Spleen (tissue), 11 donors: Measurements from ENCODE around the gene PCK2. TPM values are rescaled to one million over a fixed set of nuclear protein-coding genes. Genes with fewer than 3 reads are reported as not detected.

Source experiments
- DNase-seq: peaks from one replicate; pipeline ENCODE4 v3.0.0-alpha.2; 2020
- H3K27ac ChIP-seq, 8 donors: fragments of 200-600 bp; sonication (generic) in 7 of 8; 1 replicate in 4 of 8; 2 replicates in 4 of 8; pipeline versions ENCODE4 v1.5.0 to v1.8.0; 2016 to 2021; ENCODE audit warnings: inconsistent platforms in 4 of 8, mild to moderate bottlenecking in 4 of 8, moderate library complexity in 1 of 8
- H3K27me3 ChIP-seq, 7 donors: fragments of 200-600 bp; sonication (generic) in 6 of 7; replicated peaks in 1 of 7; 1 replicate in 4 of 7; 2 replicates in 3 of 7; pipeline versions ENCODE4 v1.5.0 to v1.8.0; 2016 to 2021; ENCODE audit warnings: inconsistent platforms in 3 of 7, mild to moderate bottlenecking in 1 of 7
- H3K36me3 ChIP-seq, 6 donors: fragments of 200-600 bp; sonication (generic) in 5 of 6; 1 replicate in 4 of 6; 2 replicates in 2 of 6; pipeline versions ENCODE4 v1.5.0 to v1.8.0; 2016 to 2021; ENCODE audit warnings: inconsistent platforms in 2 of 6
- H3K4me1 ChIP-seq, 6 donors: fragments of 200-600 bp; sonication (generic) in 5 of 6; 1 replicate in 3 of 6; 2 replicates in 3 of 6; pipeline versions ENCODE4 v1.5.0 to v1.8.0; 2016 to 2021; ENCODE audit warnings: inconsistent platforms in 3 of 6
- H3K4me3 ChIP-seq, 8 donors: fragments of 200-600 bp; sonication (generic) in 7 of 8; 1 replicate in 4 of 8; 2 replicates in 4 of 8; pipeline versions ENCODE4 v1.5.0 to v1.8.0; 2016 to 2021; ENCODE audit warnings: inconsistent platforms in 4 of 8, mild to moderate bottlenecking in 4 of 8, moderate library complexity in 2 of 8
- H3K9me3 ChIP-seq, 8 donors: fragments of 200-600 bp; sonication (generic) in 7 of 8; 1 replicate in 4 of 8; 2 replicates in 4 of 8; pipeline versions ENCODE4 v1.5.0 to v1.8.0; 2016 to 2021; ENCODE audit warnings: inconsistent platforms in 4 of 8
- POLR2A ChIP-seq, 3 donors: fragments of 450-650 bp; IDR thresholded peaks; one replicate each; pipeline ENCODE4 v1.5.1; 2017; ENCODE audit warnings: antibody characterized with exemption in 3 of 3, mild to moderate bottlenecking in 1 of 3
- POLR2AphosphoS5 ChIP-seq, 3 donors: sonication (generic); formaldehyde crosslinking; IDR thresholded peaks; one replicate each; pipeline ENCODE4 v1.5.1; 2017; ENCODE audit warnings: antibody characterized with exemption in 3 of 3
- WGBS, 5 donors: extraction: QIAGEN DNeasy Blood & Tissue Kit in 3 of 5; methylation state at CpG; one replicate each; pipeline versions ENCODE4 v1.1.5 to v1.1.7; 2013 to 2018; 5-methylcytosine and 5-hydroxymethylcytosine counted together
- intact Hi-C: fragments of 100-400 bp; cut with DNase I; formaldehyde crosslinking; loops from one replicate; pipeline ENCODE4 v1.15.0; 2023; ENCODE audit warnings: low total_unique reads
- polyA plus RNA-seq, 3 donors: library from polyadenylated mRNA; stranded (reverse); fragments of 200-250 nt; gene quantifications; one replicate each; pipeline ENCODE4 v1.2.1, GENCODE V29; 2013
- total RNA-seq, 7 donors: library from RNA; depleted of rRNA in 3 of 7; stranded (reverse); fragments of >200 nt in 3 of 7; fragmentation: NEBNext Ultra II Directional in 4 of 7; extraction: Animal tissue kit (Norgen Biotek cat#: 25700) in 4 of 7; gene quantifications; one replicate each; pipeline versions ENCODE4 v1.1.0 to v1.2.1, GENCODE V29; 2016 to 2021
- TF ChIP-seq, protein P1 (sequence below), 11 experiments: fragments of 200-600 bp in 7 of 11; fragments of 450-650 bp in 4 of 11; sonication (generic) in 4 of 11; IDR thresholded peaks in 8 of 11; conservative IDR thresholded peaks in 3 of 11; 1 replicate in 7 of 11; 2 replicates in 4 of 11; pipeline versions ENCODE4 v1.4.0 to v1.8.0; 2016 to 2021; ENCODE audit warnings: antibody characterized with exemption in 11 of 11, inconsistent platforms in 4 of 11, mild to moderate bottlenecking in 1 of 11
- donor health status: healthy with polysubstance abuse.
- donor health status: DM: no; HTN: no; CAD: no; lungs with moderate emphysema.
- donor health status: DM: no; HTN: no; CAD: no.
- donor health status: Bipolar disorder and iron deficiency.
- donor health status: healthy.
- donor health status: DM: no; HTN: no; CAD: no.
- donor health status: DM: yes; HTN: yes; CAD: no.

The PCK2 gene
- total and polyA plus RNA-seq, 10 donors = 25.3 to 52.3 (median 33.8) TPM

GRCh38 chr14:24133735-24134134 lies 39.6 kb downstream of the PCK2 start:
- WGBS, 5 donors = 85 to 95% (median 93%) methylated on average over 1 of the region's 1 CpG
- Histone ChIP-seq H3K4me1 (peaks cover 32 to 79% (median 53%) of the 10 kb centered on the region in 6 donors), H3K27me3 (no peaks in the 10 kb centered on the region), H3K27ac (no peak overlapping the region), H3K4me3 (no peak overlapping the region), H3K36me3 (peaks cover 3 to 23% (median 16%) of the 10 kb centered on the region in 6 donors), H3K9me3 (no peaks in the 10 kb centered on the region)
- intact Hi-C loops = no loop called here
- TF ChIP-seq, protein P1, sequence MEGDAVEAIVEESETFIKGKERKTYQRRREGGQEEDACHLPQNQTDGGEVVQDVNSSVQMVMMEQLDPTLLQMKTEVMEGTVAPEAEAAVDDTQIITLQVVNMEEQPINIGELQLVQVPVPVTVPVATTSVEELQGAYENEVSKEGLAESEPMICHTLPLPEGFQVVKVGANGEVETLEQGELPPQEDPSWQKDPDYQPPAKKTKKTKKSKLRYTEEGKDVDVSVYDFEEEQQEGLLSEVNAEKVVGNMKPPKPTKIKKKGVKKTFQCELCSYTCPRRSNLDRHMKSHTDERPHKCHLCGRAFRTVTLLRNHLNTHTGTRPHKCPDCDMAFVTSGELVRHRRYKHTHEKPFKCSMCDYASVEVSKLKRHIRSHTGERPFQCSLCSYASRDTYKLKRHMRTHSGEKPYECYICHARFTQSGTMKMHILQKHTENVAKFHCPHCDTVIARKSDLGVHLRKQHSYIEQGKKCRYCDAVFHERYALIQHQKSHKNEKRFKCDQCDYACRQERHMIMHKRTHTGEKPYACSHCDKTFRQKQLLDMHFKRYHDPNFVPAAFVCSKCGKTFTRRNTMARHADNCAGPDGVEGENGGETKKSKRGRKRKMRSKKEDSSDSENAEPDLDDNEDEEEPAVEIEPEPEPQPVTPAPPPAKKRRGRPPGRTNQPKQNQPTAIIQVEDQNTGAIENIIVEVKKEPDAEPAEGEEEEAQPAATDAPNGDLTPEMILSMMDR (IDR thresholded peaks at IDR 0.05 in 8 of 11, conservative IDR thresholded peaks at IDR 0.05 in 3 of 11) = no peak
- no peak for TF ChIP-seq POLR2A (IDR thresholded peaks at IDR 0.05)
- no peak for TF ChIP-seq POLR2AphosphoS5 (IDR thresholded peaks at IDR 0.05)
- no peak for DNase-seq

DNA sequence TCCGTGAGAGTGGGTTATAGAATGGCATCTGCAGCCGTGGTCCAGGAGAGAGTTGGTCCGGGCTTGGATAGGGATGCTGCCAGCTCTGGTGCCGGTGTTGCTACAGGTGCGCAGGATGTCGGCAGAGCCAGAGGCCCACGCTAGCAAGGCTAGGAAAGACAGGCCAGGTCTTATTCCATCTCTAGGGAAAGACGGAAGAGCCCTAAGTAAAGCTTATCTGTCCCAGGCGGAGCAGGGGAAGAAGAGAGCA lies 41.4 kb downstream of the PCK2 start:
- no peaks in the 10 kb centered on the region for H3K27me3 ChIP-seq
- TF ChIP-seq POLR2A (IDR thresholded peaks at IDR 0.05) (no peak), POLR2AphosphoS5 (IDR thresholded peaks at IDR 0.05) (no peak)
- TF ChIP-seq, protein P1 (IDR thresholded peaks at IDR 0.05 in 8 of 11, conservative IDR thresholded peaks at IDR 0.05 in 3 of 11) = no peak
- peaks cover 3 to 36% (median 25%) of the 10 kb centered on the region in 6 donors for H3K36me3 ChIP-seq
- WGBS, 5 donors = 7 to 13% (median 12%) methylated on average over 9 of the region's 9 CpGs
- peaks cover 44 to 87% (median 68%) of the 10 kb centered on the region in 6 donors for H3K4me1 ChIP-seq
- H3K9me3 ChIP-seq = no peaks in the 10 kb centered on the region
- peak overlapping the region; percentile 92 to 99 (median 97) for H3K27ac ChIP-seq
- no peak for DNase-seq
- H3K4me3 ChIP-seq = peak overlapping the region; percentile 72 to 98 (median 92)
- intact Hi-C loops = no loop called here

DNA sequence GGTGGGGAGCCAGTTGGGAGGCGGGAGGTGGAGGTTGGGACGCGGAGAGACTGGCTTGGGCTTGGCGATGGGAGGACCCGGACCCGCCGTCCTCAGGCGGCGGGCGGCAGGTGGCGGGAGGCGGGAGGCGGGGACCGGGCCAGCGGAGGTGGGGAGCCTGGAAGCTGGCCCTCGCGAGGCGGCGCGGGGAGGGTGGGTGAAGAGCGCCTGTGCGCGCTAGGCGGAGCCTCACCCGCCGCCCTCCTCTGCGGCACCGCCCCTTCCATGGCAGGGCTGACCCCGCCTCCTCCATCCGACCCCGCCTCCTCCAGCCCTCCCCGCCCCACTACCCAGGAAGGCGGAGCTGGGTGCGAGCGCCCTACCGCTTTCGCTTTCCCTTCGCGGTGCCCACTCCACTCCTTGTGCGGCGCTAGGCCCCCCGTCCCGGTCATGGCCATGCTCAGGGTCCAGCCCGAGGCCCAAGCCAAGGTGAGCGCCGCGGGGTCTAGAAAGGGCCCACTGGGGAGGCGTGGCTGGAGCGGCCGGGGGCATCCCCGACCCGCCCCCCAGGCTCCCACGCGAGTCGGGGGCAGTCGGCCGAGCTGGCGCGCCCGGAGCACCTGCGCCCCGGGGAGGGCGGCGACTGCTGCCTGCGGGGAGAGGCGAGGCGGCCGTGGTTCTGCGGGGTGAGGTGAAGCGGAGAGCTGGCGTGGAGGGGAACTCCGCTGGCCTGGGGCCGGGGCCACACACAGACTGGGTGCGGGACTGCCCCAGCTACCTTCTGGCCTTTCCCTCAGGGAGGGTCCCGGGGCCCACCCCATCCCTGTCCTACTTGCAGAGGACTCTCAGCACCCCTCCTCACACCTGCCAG lies 41.9 kb downstream of the PCK2 start, which contains the start of gene PSME1:
TSS of gene PSME1 (plus strand) at position 361 of the 850 bp plus-strand sequence. CDS start at position 430, 69 bp downstream.
- TF ChIP-seq POLR2A (IDR thresholded peaks at IDR 0.05) = peak in 1 of 3 donors; percentile 44
- TF ChIP-seq, protein P1 (IDR thresholded peaks at IDR 0.05 in 8 of 11, conservative IDR thresholded peaks at IDR 0.05 in 3 of 11) = peak in 6 of 11 experiments; percentile 15 to 63 (median 29)
- peak; percentile 91 to 94 (median 94) for TF ChIP-seq POLR2AphosphoS5 (IDR thresholded peaks at IDR 0.05)
- 0 to 1% (median 1%) methylated on average over 45 to 75 of the region's 75 CpGs for WGBS, 5 donors
- H3K9me3 ChIP-seq = no peaks in the 10 kb centered on the region
- peak within 1 kb of the TSS; percentile 92 to 99 (median 97) for H3K27ac ChIP-seq
- intact Hi-C loops = no loop called here
- no peaks in the 10 kb centered on the region for H3K27me3 ChIP-seq
- DNase-seq = peak; percentile 99
- peaks cover 3 to 36% (median 25%) of the 10 kb centered on the region in 6 donors for H3K36me3 ChIP-seq
- H3K4me1 ChIP-seq = peaks cover 40 to 87% (median 66%) of the 10 kb centered on the region in 6 donors
- H3K4me3 ChIP-seq = peak within 1 kb of the TSS; percentile 72 to 98 (median 92)
